HG03045 (cell line): Measurements from ENCODE around the gene SLC6A3.

Experiments
- ATAC-seq: cut with Tn5 transposase; IDR thresholded peaks from one replicate; pipeline ENCODE4 v1.9.1; 2021; ENCODE audit warnings: mild to moderate bottlenecking, moderate library complexity; ENCODE audit not compliant: unreplicated experiment

Gene SLC6A3

GRCh38 chr5:1410156-1411014 lies 34.9 kb downstream of the SLC6A3 start:
- no peak for ATAC-seq

- ATAC-seq = no peak
These were observed 35.7 kb downstream of the SLC6A3 start for GRCh38 chr5:1409381-1410110.

GRCh38 chr5:1406681-1407640 lies 38.3 kb downstream of the SLC6A3 start:
- no peak for ATAC-seq

GRCh38 chr5:1405539-1406530 lies 39.4 kb downstream of the SLC6A3 start:
- ATAC-seq = no peak

- no peak for ATAC-seq
These were observed 40.1 kb downstream of the SLC6A3 start for GRCh38 chr5:1405121-1405520.

- no peak for ATAC-seq
These were observed 41.2 kb downstream of the SLC6A3 start for GRCh38 chr5:1404062-1404461.

- no peak for ATAC-seq
These were observed 42.5 kb downstream of the SLC6A3 start for GRCh38 chr5:1402611-1403255.

GRCh38 chr5:1401536-1402138 lies 43.6 kb downstream of the SLC6A3 start:
- no peak for ATAC-seq

GRCh38 chr5:1400936-1401335 lies 44.3 kb downstream of the SLC6A3 start:
- no peak for ATAC-seq

- ATAC-seq = no peak
These were observed 44.9 kb downstream of the SLC6A3 start for GRCh38 chr5:1400211-1400855.

- no peak for ATAC-seq
These were observed 45.5 kb downstream of the SLC6A3 start for GRCh38 chr5:1399737-1400136.

GRCh38 chr5:1396293-1396816 lies 48.9 kb downstream of the SLC6A3 start:
- ATAC-seq = no peak

GRCh38 chr5:1394881-1395860 lies 50.1 kb downstream of the SLC6A3 start:
- no peak for ATAC-seq

GRCh38 chr5:1393571-1394501 lies 51.4 kb downstream of the SLC6A3 start:
- no peak for ATAC-seq

GRCh38 chr5:1392801-1393565 lies 52.3 kb downstream of the SLC6A3 start:
- ATAC-seq = no peak
